A204.1 (cell line): ENCODE measurements around the gene LRRC9.
"Not testable (repeated sequence)": the region's sequence is repeated elsewhere in the genome, so short reads cannot be mapped to it uniquely, and the experiment has no call there.

Experiments
- FAIRE-seq: peaks from 2 replicates; lab custom pipeline; 2012; peaks lifted over from hg19 to GRCh38; lab: Jason Lieb, UNC

LRRC9 gene

DNA sequence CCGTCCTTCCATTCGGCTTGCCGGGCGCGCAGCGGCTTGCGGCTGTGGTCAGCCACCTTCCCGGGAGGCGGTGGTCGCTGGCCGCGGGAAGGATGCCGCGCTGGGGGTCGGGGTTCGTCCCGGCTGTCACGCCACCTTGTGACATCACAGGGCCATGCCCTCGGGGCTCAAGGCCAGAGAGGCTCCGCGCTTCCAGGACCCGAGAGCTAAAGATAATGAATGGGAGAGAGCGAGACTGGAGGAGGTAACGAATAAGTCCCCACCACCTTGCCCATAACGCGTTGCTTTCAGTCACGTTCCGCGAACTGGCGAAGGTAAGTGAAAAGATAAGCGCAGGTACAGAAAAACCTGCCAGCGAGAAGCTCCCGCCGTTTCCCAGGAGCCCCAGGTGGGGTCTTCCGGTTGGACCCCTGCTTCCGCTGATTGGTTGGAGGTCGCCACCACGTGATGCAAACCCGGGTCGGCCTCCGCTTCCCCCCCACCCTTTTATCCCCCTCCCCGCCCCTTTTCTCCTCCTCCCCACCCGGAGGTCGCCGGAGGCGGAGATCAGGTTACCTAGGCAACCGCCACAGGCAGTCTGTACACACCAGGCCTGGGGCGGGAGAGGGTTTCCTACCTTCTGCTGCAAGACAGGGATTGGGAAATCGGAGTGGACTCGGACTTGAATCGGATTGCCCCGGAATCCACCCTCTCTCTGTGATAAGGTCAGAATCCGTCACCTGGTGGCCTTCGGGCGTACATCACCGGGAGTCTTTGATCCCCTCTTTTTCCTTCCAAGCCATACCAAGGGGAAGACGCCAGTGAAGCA is at the start of gene LRRC9:
LRRC9 (plus strand) TSS at position 575 of the 808 bp plus-strand sequence.
- FAIRE-seq: no peak

DNA sequence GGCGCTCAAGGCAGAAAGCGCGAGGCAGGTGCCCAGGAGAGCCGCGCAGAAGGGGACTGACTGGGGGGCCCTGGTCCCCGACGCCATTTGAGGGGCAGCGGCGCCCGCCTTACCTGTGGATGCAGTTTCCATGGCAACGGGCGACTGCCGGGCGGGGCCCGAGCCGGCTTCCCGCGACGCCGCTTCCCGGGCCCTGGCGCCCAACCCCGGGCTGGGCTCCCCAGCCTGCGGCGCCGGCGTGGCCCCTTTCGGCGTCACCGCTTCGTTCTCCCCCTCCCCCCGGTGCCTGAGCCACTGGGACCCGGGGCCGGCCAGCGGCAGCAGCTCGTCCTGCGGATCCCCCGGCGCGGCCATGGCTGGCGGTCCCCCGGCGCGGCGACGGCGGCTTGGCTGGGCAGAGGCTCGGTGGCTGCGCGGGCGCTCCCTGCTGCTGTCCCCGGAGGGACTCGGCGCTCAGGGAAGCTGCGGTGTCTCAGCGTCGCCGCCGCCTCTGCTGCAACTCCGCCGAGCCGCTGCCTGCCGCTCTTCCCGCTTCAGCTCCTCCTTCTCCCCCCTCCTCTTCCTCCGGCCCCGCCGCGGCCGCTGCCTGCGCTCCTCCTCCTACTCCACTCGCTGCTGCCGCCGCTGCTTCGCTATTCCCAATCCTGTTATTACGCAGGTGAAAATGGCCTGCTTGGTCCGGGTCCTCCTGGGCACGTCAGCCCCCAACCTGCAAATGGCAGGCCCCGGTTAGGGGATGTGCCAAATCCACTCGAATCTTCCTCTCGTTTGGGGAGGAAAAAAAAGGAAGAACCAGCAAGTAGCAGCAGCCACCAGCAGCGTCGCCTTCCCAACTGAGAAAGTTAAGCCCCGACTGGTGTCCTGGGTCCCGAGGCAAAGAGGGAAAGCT is 49.4 kb upstream of the LRRC9 start, which contains the start of gene RTN1:
RTN1 (minus strand) TSS at position 500 of the 889 bp plus-strand sequence; CDS start at position 354, 146 bp downstream.
- FAIRE-seq: no peak

DNA sequence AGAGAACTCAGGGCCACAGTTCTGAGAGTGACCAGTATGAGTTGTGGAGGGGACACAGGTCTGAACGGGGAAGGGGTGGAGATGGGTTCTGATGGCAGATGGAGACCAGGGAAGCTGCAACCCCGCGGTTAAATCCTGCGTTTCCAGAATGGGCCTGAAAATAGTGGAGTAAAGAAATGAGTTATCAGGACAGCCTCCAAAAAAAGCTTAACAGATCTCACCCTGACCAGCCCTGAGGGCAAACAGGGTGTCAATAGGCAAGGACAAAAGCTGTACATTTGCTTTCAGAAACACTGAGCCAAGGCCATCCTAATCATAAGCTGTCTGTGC is 48.8 kb upstream of the LRRC9 start:
- no peak for FAIRE-seq

DNA sequence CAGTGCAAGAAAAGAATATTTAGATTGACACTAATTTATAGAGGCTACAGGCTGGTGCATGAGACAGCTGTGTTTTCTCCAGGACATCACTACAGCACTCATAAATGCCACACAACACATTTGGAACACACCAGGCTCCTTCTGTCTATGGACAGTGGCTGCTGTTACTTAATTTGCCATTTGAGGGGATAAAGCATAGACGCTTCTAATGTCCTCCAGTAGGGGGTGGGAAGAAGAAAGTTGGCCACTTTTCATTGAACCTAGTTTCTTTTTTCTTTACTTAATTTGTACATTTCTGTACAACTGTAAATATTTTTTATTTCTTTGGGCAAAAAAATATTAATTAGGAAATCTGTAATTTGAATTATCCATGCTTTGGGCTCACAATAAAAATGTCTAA is 37.0 kb upstream of the LRRC9 start:
- peak; percentile 27 for FAIRE-seq

DNA sequence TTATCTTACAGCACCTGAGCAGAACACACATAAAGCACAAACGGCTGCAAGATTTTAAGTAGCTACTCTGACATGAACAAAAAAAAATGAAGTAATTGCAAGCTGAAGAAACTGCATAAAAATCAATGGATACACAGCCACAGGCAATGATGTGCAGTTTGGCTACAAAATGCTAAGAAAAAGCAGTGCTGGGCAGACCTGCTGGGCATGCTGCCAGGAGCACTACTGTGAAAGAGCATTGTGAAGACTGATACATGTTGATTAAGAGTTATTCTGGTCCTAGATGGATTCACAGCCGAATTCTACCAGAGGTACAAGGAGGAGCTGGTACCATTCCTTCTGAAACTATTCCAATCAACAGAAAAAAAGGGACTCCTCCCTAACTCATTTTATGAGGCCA is 29.3 kb upstream of the LRRC9 start:
- FAIRE-seq: no peak

DNA sequence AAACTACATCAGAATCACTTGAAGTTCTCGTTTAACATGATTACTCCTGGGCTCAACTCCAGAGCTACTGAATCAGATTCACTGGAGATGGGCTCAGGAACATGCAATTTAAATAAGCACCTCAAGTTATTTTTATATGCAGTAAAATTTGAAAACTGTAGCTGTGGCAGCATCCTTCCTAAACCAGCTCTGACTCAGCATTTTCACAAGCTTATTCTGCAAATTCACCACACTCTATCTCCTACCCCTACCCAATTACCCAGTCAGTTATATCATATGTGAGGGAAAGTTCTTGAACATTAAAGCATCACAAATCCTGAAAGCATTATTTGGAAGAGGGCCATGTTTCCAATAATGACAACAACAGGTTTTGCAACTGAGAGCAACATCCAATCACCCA is 24.2 kb upstream of the LRRC9 start:
- FAIRE-seq: no peak

DNA sequence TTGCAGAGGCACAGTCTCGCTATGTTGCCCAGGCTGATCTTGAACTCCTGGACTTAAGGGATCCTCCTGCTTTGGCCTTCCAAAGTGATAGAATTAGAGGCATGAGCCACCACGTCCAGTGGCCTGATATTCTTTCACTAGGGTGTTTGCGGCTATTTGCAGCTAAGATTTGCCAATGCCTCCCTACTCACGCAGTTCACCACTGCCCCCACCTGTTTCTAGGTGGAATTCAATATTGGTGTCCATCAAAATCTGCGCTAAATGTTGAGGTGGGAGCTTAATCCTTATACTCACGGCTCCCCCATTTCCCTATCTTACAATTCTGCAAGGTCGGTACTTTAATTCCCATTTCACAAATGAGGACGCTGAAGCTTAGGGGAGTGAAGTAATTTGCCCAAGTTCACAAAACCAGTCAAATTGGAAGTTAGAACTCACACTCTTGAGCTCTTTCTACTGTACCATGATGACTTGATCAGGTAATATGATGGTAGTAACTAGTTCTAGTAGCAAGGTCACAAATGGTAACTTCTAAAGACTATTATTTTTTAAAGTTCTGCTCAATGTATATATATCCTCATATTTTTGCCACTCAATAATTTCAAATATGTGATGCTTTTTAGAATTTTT is 22.1 kb upstream of the LRRC9 start:
- FAIRE-seq: no peak

DNA sequence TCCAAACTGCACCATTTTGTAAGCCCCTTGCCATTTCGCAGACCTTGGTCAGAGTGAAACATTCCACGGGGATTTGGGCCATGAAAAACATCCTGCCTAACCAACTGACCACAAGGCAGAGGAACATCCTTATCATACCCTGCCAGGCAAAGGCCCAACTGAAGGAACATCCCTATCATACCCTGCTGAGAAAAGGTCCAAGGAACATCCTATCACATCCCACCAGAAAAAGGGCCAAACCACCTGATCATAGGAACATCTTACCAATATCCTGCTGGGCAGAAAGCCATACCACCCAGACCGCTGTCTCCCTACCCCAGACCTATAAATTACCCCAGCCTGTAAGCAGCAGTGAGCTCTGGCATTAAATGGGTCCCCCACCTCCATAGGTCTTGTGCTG is 19.4 kb upstream of the LRRC9 start:
- FAIRE-seq: no peak

DNA sequence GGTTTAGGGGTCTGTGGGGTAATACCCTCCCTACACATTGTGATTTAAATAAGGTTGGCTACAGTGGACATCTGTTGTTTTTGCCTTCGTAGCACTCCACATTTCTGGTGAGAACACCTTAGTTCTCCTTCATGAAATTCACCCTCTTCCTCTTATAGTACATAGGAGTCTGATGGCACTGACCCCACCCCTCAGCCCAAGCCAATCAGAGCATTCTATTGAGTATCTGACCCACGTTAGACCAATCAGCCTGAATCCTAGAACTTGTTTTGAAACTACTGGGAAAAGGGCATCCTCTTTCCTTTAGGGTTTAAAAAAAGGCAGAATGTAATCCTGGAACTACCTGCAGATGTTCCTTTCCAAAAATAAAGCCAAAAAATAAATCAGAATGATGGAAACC is 15.8 kb upstream of the LRRC9 start:
- FAIRE-seq: no peak

DNA sequence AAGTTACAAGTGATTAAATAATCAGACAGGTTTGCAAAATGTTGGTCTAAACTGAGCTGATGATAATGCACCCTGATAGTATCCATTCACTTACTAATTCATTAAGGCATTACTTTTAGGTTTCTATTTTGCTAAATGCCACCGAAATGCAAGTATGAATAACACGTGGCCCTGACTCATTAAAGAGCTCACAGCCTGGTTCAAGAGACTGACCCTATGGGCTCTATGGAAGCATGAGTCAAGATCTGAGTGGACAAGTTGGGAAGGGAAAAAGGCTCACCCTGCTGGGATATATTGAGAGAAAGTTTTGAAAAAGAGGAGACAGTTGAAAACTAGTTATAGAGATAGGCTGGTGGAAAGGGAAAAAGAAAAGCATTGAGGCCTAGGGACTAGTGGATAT is 14.8 kb upstream of the LRRC9 start:
- no peak for FAIRE-seq

DNA sequence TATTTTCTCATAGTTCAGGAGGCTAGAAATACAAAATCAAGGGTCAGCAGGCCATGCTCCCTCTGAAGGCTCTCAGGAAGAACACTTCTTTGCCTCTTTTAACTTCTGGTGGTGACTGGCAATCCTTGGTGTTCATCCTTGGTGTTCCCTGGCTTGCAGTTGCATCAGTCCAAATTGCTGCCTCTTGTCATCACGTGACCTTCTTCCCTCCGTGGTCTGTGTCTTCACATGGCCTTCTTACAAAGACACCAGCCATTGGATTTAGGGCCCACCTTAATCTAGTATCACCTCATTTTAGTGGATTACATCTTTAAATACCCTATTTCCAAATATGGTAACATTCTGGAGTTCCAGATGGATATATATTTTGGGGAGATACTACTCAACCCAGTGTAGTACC is 7.5 kb upstream of the LRRC9 start:
- FAIRE-seq: no peak

DNA sequence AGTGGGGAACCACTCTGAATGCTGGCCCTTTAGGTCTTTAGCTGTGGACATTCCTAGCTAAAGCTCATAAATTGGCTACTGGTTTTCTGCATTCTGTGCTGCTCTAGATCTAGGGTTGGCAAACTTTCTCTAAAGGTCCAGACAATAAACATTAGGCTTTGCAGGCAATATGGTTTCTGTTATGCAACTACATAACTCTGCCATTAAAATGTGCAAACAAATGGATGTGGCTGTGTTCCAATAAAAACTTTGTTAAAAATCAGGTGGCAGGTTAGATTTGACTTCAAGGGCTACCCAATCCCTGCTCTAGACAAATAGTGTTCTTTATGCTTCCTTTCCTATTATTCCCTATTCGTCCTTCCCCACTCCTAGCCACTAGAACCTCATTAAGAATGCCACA is 6.8 kb upstream of the LRRC9 start:
- no peak for FAIRE-seq

DNA sequence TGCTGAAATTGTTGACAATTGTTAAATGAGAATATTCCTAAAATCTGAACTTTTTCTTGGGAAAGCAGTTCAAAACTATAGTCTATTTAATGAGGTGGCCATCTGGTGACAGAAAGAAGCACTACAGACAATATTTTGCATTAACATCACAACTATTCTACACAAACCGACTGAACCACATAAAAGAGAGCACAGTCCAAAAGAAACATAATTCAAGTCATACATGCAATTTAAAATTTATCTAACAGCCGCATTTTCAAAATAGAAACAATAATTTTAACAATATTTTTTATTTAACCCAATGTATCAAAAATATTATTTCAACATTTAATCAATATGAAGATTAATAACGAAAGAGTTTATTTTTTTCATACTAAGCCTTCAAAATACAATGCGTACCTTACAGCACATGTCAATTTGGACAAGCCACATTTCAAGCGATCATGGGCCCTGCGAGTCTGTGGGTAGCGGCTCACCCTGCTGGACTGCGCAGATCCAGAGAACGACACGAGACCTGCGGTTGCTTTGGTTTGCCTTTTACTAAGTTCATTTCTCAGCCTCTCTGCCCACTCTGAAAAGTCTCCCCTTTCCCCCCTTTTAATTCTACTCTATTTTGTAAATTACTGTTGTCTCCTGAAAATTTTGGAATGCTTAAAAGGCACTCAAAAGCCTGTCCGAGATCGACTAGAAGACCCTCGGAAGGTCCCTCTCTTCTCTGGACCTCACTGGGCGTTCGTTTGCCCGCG is 947 bp upstream of the LRRC9 start:
- peak; percentile 96 for FAIRE-seq

DNA sequence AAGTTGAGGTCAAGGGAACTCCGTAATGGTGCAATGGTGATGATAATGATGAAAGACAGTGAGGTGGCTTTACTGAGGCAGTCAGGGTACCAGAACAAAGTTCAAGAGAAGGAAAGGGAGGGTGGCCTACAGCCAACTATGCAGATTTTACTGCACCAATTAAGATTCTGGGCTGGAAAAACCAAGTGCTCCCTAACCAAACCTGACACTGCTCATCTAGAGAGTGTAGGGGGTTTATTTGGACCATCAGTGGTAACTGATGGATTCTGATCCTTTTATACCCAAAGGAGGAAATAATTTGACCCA is 387 bp downstream of the LRRC9 start:
- no peak for FAIRE-seq

DNA sequence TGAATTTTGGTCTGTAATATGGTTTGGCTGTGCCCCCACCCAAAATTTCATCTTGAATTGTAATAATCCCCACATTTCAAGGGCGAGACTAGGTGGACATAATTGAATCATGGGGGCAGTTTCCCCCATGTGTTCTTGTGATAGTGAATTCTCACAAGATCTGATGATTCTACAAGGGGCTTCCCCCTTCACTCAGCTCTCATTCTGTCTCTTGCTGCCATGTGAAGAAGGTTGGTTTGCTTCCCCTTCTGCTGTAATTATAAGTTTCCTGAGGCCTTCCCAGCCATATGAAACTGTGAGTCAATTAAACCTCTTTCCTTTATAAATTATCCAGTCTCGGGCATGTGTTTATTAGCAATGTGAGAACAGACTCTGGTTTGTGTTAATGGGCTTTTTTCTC is 5.9 kb downstream of the LRRC9 start:
- FAIRE-seq: no peak

DNA sequence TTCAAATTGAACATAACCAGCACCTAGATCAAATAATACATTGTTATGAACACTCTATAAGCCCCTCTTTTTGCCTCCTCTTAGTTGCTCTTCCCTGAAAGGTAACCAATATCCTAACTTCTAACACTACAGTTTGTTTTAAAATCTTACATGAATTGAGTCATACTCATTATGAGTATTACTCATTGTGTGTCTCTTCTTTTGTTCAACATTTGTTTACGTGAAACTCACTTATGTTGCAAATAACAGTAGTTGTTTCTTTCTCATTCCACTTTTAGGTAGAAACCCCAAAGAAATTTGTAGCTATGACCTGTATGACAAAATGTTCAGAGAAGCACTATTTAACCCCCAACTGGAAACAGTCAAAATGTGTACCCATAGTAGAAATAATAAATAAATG is 6.6 kb downstream of the LRRC9 start:
- no peak for FAIRE-seq

DNA sequence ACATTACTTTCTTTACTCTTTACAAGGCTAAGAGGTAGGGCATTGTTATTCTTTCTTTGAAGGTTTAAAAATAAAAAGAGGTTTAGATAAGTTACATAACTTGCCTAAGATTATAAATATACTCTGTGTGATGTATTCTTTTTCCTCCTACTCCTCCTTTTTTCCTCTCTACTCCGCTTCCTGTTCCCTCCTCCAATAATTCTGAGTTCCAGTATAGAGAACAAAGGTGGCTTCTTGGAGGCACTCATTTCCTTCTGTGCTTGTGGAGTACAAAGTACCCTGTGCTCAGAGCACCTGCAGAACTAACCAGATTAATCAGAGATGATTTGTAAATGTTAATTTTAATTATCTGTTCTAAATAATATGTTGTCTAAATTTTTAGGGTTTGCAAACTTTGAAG is 11.3 kb downstream of the LRRC9 start:
- no peak for FAIRE-seq

DNA sequence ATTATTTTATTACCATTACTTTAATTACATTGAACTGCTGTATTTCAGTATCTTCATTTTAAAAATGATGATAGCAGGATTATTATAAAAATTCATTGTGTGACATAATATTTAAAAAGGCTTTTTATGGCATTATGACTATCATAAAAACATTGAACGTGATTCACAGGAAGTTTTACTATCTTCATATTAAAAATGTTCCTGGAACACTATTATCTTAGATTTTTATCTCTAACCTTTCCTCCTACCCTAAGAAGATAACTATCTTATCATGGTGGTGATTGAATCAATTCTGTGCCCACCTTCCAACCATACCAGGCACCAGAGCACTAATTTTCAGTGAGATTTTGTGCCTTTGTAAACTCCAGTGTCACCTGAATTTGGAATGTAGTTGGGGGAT is 16.2 kb downstream of the LRRC9 start:
- FAIRE-seq: no peak

DNA sequence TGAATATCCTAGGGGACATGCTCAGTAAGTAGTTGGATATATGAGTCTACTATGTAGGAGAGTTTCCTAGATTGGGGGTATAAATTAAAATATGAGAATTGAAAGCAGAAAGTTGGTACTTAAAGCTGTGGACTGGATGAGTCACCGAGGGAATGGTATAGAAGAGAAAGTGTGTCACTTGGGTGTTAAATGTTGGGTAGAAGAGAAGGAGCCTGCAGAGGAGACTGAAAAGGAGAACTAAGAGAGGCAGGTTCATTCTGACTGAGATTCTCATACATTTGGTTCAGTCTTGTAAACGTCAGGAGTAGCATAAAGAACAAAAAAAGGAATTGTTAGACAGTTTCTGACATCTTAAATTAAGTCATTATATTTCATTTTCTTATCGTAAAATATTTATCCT is 19.9 kb downstream of the LRRC9 start:
- FAIRE-seq: no peak

DNA sequence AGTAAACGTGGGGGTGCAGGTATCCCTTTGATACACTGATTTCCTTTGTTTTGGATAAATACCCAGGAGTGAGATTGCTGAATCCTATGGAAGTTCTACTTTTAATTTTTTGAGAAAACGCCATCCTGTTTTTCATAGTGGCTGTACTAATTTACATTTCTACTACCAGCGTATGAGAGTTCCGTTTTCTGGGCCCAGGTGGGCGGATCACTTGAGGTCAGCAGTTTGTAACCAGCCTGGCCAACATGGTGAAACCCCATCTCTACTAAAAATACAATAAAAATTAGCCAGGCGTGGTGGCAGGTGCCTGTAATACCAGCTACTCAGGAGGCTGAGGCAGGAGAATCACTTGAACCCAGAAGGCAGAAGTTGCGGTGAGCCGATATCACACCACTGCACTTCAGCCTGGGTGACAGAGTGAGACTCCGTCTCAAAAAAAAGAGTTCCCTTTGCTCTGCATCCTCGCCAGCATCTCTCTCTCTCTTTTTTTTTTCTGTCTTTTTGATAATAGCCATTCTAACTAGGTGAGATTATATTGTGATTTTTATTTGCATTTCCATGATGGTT is 22.4 kb downstream of the LRRC9 start:
- FAIRE-seq: not testable (repeated sequence)

DNA sequence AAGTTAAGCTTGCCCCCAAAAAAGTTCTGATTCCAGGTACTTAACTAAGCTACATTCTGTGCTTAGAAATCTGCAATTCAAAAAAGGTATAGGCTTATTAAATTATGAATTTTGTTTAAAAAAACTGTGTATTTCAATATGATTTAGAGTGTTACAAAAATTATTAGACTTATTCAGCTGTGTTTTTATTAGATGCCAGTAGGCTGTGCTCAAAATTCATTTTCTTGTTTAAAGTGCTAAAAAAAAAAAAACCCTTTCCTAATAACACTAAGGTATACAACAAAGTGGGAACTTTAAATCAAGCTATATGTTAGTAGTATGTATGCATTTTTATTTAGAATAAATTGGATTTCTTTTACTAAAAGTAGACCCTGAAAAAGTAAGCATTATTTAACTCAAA is 25.0 kb downstream of the LRRC9 start:
- no peak for FAIRE-seq

DNA sequence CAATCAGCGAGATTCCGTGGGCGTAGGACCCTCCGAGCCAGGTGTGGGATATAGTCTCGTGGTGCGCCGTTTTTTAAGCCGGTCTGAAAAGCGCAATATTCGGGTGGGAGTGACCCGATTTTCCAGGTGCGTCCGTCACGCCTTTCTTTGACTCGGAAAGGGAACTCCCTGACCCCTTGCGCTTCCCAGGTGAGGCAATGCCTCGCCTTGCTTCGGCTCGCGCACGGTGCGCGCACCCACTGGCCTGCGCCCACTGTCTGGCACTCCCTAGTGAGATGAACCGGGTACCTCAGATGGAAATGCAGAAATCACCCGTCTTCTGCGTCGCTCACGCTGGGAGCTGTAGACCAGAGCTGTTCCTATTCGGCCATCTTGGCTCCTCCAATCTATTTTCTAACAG is 32.2 kb downstream of the LRRC9 start:
- FAIRE-seq: not testable (repeated sequence)
